ENCODE measurements around the gene OIT3. TPM values are rescaled to one million over a fixed set of nuclear protein-coding genes. Genes with fewer than 3 reads are reported as not detected.

The OIT3 gene
- total and polyA plus RNA-seq, 2 of the 8 experiments (the other 6 are each of a cell fraction or from before 2014, with no cell fraction given), result not detected

- H3K9ac ChIP-seq (replicated peaks in 1 of 4; ENCODE audit: extremely low read depth in 1 of 4, low read depth in 3 of 4, low read length in 3 of 4), result no peak overlapping the region
- H2BK20ac ChIP-seq (ENCODE audit: low read length), result no peak overlapping the region
- H4K91ac ChIP-seq (replicated peaks; ENCODE audit: insufficient read length, low read length), result no peak overlapping the region
- TF ChIP-seq CTCF (IDR thresholded peaks at IDR 0.05; ENCODE audit: control extremely low read depth in 1 of 3, insufficient read depth in 1 of 3, low read depth in 1 of 3, low read length in 3 of 3) (peak in 1 of 3 experiments; percentile 1; a peak in 1 of 4 replicates), JUN (IDR thresholded peaks at IDR 0.05; ENCODE audit: low read depth, low read length) (no peak)
- H4K8ac ChIP-seq (ENCODE audit: extremely low read depth, insufficient read depth, low read length), result no peak overlapping the region
- no peak overlapping the region for H2BK5ac ChIP-seq (ENCODE audit: low read depth, low read length)
- H3K27me3 ChIP-seq (replicated peaks in 1 of 4; ENCODE audit: control insufficient read depth in 3 of 4, extremely low read depth in 1 of 4, insufficient read depth in 3 of 4, low read length in 3 of 4), result no peaks in the 10 kb centered on the region
- H3K23me2 ChIP-seq (ENCODE audit: low read depth, low read length), result peaks cover 3% of the 10 kb centered on the region; the same call in 1 of the 2 replicates
- POLR2A ChIA-PET (ENCODE audit: partially characterized antibody), result interaction anchor here (0.5 to 0.6 kb wide), 3 partner anchors 17 to 576 kb away, joined by 3 read pairs; no protein-coding TSS in a partner anchor
- DNase-seq (ENCODE audit: low read depth in 1 of 2, low spot score in 2 of 2) (no peak), FAIRE-seq (no peak)
- H3K56ac ChIP-seq (replicated peaks; ENCODE audit: insufficient read length, low read depth, low read length), result no peak overlapping the region
- H3K4me3 ChIP-seq (ENCODE audit: extremely low read depth in 1 of 4, insufficient read depth in 2 of 4, low read depth in 3 of 4, low read length in 4 of 4), result no peak overlapping the region
- no peaks in the 10 kb centered on the region for H3K4me1 ChIP-seq (replicated peaks in 1 of 4; ENCODE audit: control insufficient read depth in 3 of 4, insufficient read depth in 4 of 4, low read length in 3 of 4)
- no peaks in the 10 kb centered on the region for H3K79me1 ChIP-seq (ENCODE audit: low read depth, low read length)
- no peak overlapping the region for H2AK5ac ChIP-seq (ENCODE audit: low read depth, low read length)
- no peak overlapping the region for H3K4ac ChIP-seq (replicated peaks; ENCODE audit: insufficient read length, low read depth, low read length)
- H2BK15ac ChIP-seq (ENCODE audit: low read length), result no peak overlapping the region
- no peak overlapping the region for H3K14ac ChIP-seq (ENCODE audit: insufficient read length)
- peaks cover 0 to 15% of the 10 kb centered on the region in 2 experiments; a peak in 1 of 4 replicates for H3K9me3 ChIP-seq (ENCODE audit: insufficient read depth in 2 of 2, low read depth in 1 of 2, low read length in 1 of 2)
- no peak overlapping the region for H3K27ac ChIP-seq (ENCODE audit: low read depth, low read length)
- H3K18ac ChIP-seq (ENCODE audit: extremely low read depth, low read length), result no peak overlapping the region
- no peak overlapping the region for H3K23ac ChIP-seq (ENCODE audit: insufficient read length)
- H2BK120ac ChIP-seq (replicated peaks; ENCODE audit: low read depth, low read length), result no peak overlapping the region
- H3K79me2 ChIP-seq (ENCODE audit: control insufficient read depth in 1 of 2, insufficient read depth in 2 of 2, low read length in 2 of 2), result no peaks in the 10 kb centered on the region
- H4K5ac ChIP-seq (ENCODE audit: insufficient read length, low read depth, low read length), result no peak overlapping the region
- CTCF ChIA-PET (ENCODE audit: partially characterized antibody), result interaction anchor here (0.6 to 1.8 kb wide), 4 partner anchors 10 to 618 kb away, joined by 3 to 6 read pairs (median 3); no protein-coding TSS in a partner anchor
- H3K4me2 ChIP-seq (ENCODE audit: insufficient read depth in 1 of 2, low read depth in 2 of 2, low read length in 2 of 2), result no peak overlapping the region
- 96% methylated on average over 4 of the region's 4 CpGs; no CpG with 5 or more reads in 1 of the 2 experiments for WGBS, 2 experiments (ENCODE audit: extremely low coverage in 1 of 2, insufficient coverage in 1 of 2, insufficient read length in 1 of 2, insufficient replicate concordance in 2 of 2, low coverage in 1 of 2, low lambda C conversion rate in 2 of 2, missing lambda C conversion rate in 1 of 2)
- no peak overlapping the region for H2AFZ ChIP-seq (ENCODE audit: low read length)
- peaks cover 0 to 2% (median under 1%) of the 10 kb centered on the region in 4 experiments; a peak in 1 of 8 replicates for H3K36me3 ChIP-seq (ENCODE audit: control insufficient read depth in 2 of 4, insufficient read depth in 4 of 4, low read length in 3 of 4)
- no peaks in the 10 kb centered on the region for H4K20me1 ChIP-seq (replicated peaks in 1 of 2; ENCODE audit: control insufficient read depth in 1 of 2, insufficient read depth in 2 of 2, low read length in 2 of 2)
- H2BK12ac ChIP-seq (ENCODE audit: low read depth, low read length), result 0 out of 2 replicates have a peak overlapping the region, but pooled peaks have one; percentile 2
Measured at GRCh38 chr10:72981028-72981881, 87.7 kb downstream of the OIT3 start.

Data from H1 (cell line).